Measurements from ENCODE around the gene CES1. TPM values are rescaled to one million over a fixed set of nuclear protein-coding genes. Genes with fewer than 3 reads are reported as not detected.
"Not testable (repeated sequence)": the region's sequence is repeated elsewhere in the genome, so short reads cannot be mapped to it uniquely, and the experiment has no call there.

The CES1 gene
- total RNA-seq, 1 donor from 2014 or later: not detected

DNA sequence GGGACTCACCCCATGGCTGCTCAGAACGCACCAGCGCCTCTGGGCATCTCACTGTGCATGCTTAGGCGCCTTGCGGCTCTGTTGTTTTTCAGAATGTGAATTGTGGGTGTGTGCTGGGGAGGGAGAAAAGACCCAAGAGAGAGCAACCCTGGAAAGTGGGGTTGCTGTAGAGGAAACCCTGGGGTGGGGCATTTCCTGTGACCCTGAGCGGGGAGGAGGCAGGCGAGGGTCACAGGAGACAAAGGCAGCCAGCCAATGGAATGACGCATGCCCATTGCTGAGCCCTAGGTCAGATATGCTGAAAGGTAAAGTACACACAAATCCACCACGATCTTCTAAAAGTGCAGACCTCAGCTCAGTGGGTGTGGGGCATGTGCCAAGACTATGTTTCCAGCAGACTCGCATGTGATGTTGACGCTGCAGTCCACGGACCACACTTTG, 39.9 kb downstream of the CES1 start:
- H3K4me3 Mint-ChIP-seq; H3K36me3 Mint-ChIP-seq (ENCODE audit: low read depth); intact Hi-C loops (cut with micrococcal nuclease); H3K4me1 Mint-ChIP-seq; H3K27ac Mint-ChIP-seq; DNase-seq; H3K27me3 Mint-ChIP-seq; H3K9me3 Mint-ChIP-seq: not testable (repeated sequence)

DNA sequence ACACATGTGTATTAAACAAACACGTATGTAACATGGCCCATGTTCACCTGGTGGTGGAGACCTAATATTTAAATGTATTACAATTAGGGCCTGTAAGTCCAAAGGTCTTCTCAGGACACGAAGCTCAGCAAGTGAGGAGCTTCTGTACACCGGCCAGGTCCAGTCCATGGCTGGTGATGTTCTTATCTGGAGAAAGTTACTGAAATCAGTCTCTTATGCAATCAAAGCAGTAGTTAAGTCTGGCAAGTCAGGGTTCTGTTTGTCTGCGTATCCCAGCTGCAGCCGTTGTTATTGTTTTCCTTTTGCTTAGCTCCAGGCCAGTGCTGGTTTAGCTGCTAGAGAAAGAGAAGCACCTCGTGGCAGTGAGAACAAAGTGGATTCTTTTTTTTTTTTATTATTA, 41.4 kb downstream of the CES1 start:
- H3K27ac Mint-ChIP-seq; H3K36me3 Mint-ChIP-seq (ENCODE audit: low read depth); H3K27me3 Mint-ChIP-seq; H3K4me1 Mint-ChIP-seq; intact Hi-C loops (cut with micrococcal nuclease); H3K9me3 Mint-ChIP-seq; DNase-seq; H3K4me3 Mint-ChIP-seq: not testable (repeated sequence)

DNA sequence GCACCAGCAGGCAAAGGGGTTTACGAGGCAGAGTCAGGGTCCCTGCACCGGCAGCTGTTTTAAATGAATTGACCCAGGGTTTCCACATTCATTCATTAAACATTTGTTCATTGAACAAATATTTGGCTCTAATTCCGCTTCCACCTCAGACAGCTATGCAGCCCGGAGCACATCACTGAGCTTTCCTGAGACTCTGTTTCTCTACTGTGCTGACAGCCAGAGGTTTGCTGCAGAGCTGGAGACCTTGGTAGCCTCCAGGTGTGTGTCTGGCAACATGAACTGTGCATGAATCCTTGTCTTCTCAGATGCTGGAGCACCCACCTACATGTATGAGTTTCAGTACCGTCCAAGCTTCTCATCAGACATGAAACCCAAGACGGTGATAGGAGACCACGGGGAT, 42.7 kb downstream of the CES1 start:
- H3K27me3 Mint-ChIP-seq; DNase-seq; H3K36me3 Mint-ChIP-seq (ENCODE audit: low read depth); H3K4me1 Mint-ChIP-seq; H3K4me3 Mint-ChIP-seq; H3K9me3 Mint-ChIP-seq; H3K27ac Mint-ChIP-seq; intact Hi-C loops (cut with micrococcal nuclease): not testable (repeated sequence)

DNA sequence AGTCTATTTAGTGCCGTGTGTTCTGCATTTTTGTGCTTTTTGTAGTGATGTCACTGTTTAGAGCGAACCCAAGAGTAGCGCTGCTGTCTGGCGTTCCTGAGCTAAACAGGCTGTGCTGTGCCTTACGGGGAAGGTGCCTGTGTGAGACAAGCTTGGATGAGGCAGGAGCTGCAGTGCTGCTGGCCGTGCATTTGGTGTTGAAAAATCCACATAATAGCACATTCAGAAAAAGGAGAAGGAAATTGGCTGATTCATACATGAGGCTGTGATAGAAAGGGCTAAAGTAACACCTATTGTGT, 50.2 kb downstream of the CES1 start:
- DNase-seq; H3K9me3 Mint-ChIP-seq; intact Hi-C loops (cut with micrococcal nuclease); H3K27me3 Mint-ChIP-seq; H3K4me1 Mint-ChIP-seq; H3K27ac Mint-ChIP-seq; H3K36me3 Mint-ChIP-seq (ENCODE audit: low read depth); H3K4me3 Mint-ChIP-seq: not testable (repeated sequence)

DNA sequence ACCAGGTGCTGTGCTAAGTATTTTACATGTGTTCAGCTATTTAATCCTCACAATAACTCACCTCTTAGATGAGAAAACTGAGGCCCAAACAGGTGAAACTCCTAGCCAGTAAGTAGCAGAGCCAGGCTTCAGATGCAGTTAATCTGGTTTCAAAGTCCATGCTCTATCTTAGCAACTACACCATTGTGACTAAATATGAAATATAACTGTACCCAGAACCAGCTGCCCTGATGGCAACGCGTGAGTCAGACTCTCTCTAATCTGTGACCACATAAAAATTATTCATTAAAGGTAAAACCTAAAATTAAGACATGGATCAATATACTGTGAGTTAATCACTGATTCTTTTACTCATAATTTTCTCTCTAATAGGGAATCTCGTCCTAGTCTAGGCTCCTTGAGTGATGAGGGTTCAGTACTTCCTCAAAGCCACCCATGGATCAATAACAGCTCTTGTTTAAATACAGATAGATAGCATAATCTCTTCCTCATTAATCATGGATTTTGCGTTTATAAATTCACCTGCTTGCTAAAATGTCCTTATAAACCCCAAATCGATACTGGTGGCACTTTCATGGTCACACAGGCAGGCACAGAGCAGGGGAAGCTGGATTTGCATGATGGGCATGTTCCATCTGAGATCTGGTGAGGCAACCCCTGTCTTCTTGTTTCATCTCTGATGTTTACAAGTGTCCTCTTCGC, 50.7 kb downstream of the CES1 start:
- H3K36me3 Mint-ChIP-seq (ENCODE audit: low read depth); H3K27ac Mint-ChIP-seq; DNase-seq; H3K27me3 Mint-ChIP-seq; H3K4me3 Mint-ChIP-seq; intact Hi-C loops (cut with micrococcal nuclease); H3K9me3 Mint-ChIP-seq; H3K4me1 Mint-ChIP-seq: not testable (repeated sequence)

DNA sequence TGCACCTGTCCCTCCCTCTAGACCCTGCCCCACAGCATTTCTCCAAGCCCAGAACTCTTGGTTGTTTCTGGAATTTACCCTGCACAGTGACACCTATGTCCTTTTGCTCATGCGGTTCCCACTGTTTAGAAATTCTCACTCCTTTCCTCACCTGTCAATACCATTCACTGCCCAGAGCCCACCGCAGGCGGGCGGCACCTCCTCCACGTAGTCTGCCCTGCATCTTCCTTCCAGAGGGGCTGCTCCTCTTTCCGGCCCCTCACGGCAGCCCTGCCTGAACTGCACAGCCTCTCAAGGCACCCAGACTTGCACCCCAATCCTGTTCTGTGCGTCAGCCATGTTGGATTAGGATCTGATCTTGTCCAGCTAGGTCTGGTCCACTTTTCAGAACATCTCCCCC, 51.4 kb downstream of the CES1 start:
- H3K4me3 Mint-ChIP-seq; H3K9me3 Mint-ChIP-seq; DNase-seq; H3K27ac Mint-ChIP-seq; intact Hi-C loops (cut with micrococcal nuclease); H3K4me1 Mint-ChIP-seq; H3K27me3 Mint-ChIP-seq; H3K36me3 Mint-ChIP-seq (ENCODE audit: low read depth): not testable (repeated sequence)

DNA sequence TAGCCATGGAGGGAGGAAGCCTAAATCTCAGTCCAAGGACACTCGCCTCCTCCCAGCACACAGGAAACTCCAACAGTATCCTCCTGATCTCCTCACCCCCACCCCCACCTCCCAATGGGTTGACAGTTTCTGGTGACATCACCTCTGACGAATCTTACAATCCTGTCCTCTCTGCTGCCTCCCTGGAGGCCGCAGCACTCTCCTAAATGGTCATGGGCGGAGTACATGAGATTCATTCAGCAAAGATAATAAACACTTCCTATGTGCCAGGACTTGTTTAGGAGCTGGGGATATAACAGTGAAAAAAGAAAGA, 52.8 kb downstream of the CES1 start:
- H3K36me3 Mint-ChIP-seq (ENCODE audit: low read depth); H3K9me3 Mint-ChIP-seq; intact Hi-C loops (cut with micrococcal nuclease); H3K27ac Mint-ChIP-seq; H3K4me3 Mint-ChIP-seq; H3K4me1 Mint-ChIP-seq; DNase-seq; H3K27me3 Mint-ChIP-seq: not testable (repeated sequence)

DNA sequence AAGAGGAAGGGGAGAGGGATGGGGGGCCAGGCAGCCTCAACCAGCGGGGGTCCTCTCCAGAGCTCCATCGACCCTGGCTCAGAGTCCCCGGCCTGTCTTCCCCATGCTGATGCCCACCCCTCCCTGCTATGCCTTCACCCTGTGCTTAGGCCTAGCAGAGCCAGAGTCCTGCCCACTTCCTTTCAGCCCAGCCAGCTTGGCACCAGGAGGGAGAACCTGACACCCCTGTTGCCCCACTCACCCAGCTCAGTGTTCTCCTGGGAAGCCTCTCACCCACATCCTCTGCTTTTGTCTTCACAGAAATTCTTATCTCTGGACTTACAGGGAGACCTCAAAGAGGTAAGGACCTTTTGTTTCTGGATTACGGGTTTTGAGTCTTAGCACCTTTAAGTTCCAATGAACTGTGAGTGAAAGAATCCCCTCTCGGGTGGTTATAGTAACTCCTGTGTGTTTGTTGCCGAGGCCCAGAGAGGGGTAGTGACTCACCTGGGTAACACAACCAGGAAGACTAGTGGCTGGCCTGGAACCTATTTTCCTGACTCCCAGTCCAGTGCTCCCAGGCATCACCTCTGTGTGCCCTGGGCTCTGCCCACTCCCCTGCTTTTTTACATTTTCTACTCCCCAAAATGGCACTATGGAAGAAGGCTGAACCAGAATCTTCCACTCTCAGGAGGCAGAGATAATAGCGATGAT, 53.3 kb downstream of the CES1 start:
- Mint-ChIP-seq H3K4me1 (no peaks in the 10 kb centered on the region), H3K4me3 (no peak overlapping the region), H3K27me3 (no peaks in the 10 kb centered on the region), H3K9me3 (no peaks in the 10 kb centered on the region), H3K27ac (no peak overlapping the region), H3K36me3 (ENCODE audit: low read depth) (no peaks in the 10 kb centered on the region)
- intact Hi-C loops (cut with micrococcal nuclease): no loop called here
- DNase-seq: no peak

DNA sequence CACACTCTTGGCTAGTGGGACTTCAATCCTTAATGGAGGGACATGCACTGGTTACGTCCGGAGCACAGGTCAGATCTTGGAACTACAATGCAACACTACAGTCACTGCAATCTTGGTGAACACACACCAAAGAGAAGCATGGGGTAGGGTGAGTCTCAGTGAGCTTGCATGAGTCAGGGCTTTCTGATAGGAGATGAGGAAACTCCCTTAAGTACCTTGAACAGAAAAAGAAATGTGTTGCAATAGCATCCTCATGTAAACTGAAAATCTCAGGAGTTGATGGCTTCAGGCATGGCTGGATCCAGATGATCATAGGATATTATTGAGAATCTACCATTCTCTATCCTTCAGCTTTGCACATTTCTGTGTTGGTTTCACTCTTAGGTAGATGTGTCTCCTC, 54.1 kb downstream of the CES1 start:
- H3K9me3 Mint-ChIP-seq: no peaks in the 10 kb centered on the region
- DNase-seq: no peak
- no peak overlapping the region for H3K4me3 Mint-ChIP-seq
- intact Hi-C loops (cut with micrococcal nuclease): no loop called here
- H3K27ac Mint-ChIP-seq: no peak overlapping the region
- H3K27me3 Mint-ChIP-seq: no peaks in the 10 kb centered on the region
- no peaks in the 10 kb centered on the region for H3K36me3 Mint-ChIP-seq (ENCODE audit: low read depth)
- no peaks in the 10 kb centered on the region for H3K4me1 Mint-ChIP-seq

DNA sequence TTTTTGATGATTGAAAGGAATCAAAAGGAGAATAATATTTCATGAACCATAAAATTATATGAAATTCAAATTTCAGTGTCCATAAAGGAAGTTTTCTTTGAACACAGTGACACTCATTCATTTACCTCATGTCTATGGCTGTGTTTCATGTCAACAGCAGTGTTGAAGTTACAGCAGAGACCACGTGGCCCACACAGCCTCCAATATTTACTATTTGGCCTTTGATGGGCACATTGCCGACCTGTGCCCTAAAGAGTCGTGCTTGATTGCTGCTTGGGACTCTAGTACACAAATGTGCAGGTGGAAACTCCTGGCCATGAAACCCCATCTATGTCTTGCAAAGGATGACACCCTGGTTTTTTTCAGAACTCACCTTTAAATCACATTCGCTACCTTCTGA, 57.0 kb downstream of the CES1 start:
- no peaks in the 10 kb centered on the region for H3K9me3 Mint-ChIP-seq
- no peak for DNase-seq
- H3K27ac Mint-ChIP-seq: no peak overlapping the region
- no peaks in the 10 kb centered on the region for H3K27me3 Mint-ChIP-seq
- H3K36me3 Mint-ChIP-seq (ENCODE audit: low read depth): no peaks in the 10 kb centered on the region
- no peak overlapping the region for H3K4me3 Mint-ChIP-seq
- no peaks in the 10 kb centered on the region for H3K4me1 Mint-ChIP-seq
- intact Hi-C loops (cut with micrococcal nuclease): no loop called here

DNA sequence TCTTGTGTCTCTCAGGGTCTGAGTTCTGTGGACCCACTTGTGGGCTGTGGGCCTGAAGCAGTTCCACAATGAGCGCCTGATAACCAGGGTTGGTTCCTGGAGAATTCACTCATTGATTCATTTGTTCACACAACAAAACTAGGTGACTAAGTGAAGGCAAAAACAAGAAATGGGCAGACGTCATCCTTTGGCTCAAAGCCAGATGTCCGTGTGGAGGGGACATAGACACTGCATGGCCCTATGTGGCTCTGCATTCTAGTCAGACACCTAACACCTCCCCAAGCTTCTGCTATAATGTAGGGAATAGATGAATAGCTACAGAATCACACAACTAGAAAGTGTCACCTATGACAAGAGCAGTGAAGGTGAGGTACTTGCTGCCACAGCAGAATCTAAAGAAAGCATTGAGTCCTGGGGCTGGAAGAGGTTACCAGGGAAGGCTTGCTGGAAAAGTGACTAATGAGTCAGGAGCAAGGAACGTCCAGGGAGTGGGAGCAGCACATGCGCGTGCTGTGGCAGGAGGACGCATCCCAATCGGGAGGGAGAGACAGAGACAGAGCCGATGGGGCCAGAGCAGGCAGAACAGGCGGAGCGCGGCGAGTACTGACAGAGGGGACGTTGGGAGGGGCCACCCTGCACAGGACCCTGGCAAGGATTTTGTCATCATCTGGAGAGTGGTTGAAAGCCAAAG, 58.9 kb downstream of the CES1 start:
- Mint-ChIP-seq H3K27me3 (no peaks in the 10 kb centered on the region), H3K4me1 (no peaks in the 10 kb centered on the region), H3K4me3 (no peak overlapping the region), H3K27ac (no peak overlapping the region), H3K36me3 (ENCODE audit: low read depth) (no peaks in the 10 kb centered on the region), H3K9me3 (no peaks in the 10 kb centered on the region)
- intact Hi-C loops (cut with micrococcal nuclease): no loop called here
- DNase-seq: no peak

DNA sequence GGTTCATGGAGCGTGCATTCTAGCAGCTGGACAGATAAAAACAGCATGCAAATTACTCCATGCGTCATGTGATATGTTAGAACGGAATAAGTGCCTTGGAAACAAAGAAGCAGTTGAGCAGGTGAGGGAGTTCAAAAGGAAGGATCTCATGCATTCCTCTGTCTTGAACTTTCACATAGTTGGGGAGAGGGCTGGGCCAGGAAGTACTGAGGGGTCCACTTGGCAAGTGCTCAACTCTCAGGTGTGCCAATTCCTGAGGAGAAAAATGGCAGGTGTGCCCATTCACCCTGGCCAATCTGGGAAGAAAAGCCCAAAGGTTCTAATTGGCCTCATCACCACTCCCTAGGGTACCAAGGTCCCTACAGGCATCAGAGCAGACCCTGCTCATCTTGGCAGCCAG, 67.7 kb downstream of the CES1 start:
- Mint-ChIP-seq H3K9me3 (no peaks in the 10 kb centered on the region), H3K4me3 (no peak overlapping the region), H3K36me3 (ENCODE audit: low read depth) (no peaks in the 10 kb centered on the region), H3K27ac (no peak overlapping the region), H3K4me1 (no peaks in the 10 kb centered on the region), H3K27me3 (peaks cover 1% of the 10 kb centered on the region)
- intact Hi-C loops (cut with micrococcal nuclease): no loop called here
- no peak for DNase-seq

DNA sequence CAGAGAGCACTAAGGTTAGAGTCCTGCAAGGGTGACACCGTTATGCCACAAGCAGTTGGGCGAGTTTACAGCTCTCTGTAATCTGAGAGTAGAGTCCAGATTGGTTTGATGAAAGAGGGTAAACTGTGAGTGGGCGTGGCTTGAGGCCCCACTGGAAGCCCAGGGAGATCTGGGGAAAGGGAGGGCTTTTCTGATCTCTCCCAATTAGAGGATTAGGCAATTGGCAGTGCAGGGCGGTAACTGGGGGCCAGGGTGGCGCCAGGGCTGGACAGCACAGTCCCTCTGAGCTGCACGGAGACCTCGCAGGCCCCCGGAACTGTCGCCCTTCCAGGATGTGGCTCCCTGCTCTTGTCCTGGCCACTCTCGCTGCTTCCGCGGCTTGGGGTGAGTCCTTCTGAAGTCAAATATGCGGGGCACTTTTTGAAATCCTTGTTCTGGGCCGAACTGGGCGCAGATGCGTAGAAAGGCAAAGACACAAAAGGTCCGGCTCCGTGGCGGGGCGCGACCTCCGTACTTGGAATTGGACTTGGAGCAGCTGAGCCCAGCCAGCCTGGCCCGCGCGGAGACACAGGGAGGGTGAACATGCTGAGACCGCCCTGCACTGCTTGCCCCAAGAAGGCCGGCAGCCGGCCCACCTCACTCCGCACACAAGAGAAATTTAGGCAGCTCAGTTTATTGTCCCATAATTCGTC, 72.4 kb downstream of the CES1 start:
- intact Hi-C loops (cut with micrococcal nuclease): no loop called here
- DNase-seq: no peak
- no peak overlapping the region for H3K27ac Mint-ChIP-seq
- peaks cover 4% of the 10 kb centered on the region for H3K9me3 Mint-ChIP-seq
- H3K4me1 Mint-ChIP-seq: no peaks in the 10 kb centered on the region
- no peak overlapping the region for H3K4me3 Mint-ChIP-seq
- peaks cover 9% of the 10 kb centered on the region for H3K27me3 Mint-ChIP-seq
- H3K36me3 Mint-ChIP-seq (ENCODE audit: low read depth): no peaks in the 10 kb centered on the region

DNA sequence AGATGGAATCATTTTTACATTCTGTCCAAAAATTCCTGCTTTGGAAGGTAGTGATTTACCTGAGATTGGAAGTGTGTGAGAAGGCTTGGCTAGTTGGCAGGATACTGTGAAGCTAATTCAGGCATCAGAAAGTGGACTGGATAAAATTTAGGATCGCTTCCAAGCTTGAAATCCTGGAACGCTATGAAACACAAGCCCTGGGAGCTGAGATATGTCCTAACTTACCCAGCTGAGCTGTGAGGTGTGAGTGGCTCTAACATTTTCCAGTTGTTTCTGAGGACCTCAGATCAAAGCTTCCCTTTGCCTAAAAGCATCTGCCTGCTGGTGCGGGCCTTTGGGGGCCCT, 73.0 kb downstream of the CES1 start:
- H3K36me3 Mint-ChIP-seq (ENCODE audit: low read depth); intact Hi-C loops (cut with micrococcal nuclease); H3K4me3 Mint-ChIP-seq; H3K9me3 Mint-ChIP-seq; DNase-seq; H3K4me1 Mint-ChIP-seq; H3K27ac Mint-ChIP-seq; H3K27me3 Mint-ChIP-seq: not testable (repeated sequence)
